ENCODE measurements around the gene GAB2.

The GAB2 gene

DNA sequence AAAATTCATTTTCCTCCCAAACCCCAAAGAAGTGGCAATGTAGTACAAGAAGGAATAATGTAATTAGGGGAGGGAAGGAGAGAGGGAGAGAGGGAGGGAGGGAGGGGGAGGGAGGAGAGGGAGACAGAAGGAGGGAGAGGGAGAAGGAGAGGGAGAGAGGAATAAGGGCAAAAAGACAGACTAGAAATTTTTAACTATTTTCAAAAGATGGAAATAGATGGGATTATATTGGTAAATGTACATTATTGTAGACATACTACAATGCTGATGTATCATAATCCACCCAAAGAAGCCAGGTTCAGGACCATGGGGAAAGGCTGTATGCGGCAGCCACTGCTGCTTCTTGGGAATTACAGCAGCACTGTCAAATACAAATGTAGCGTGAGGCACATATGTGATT lies 74.3 kb downstream of the GAB2 start:
- Histone ChIP-seq H3K36me3 (ENCODE audit: control insufficient read depth in 2 of 2, insufficient read depth in 2 of 2, low read length in 2 of 2) (no peaks in the 10 kb centered on the region), H3K27ac (ENCODE audit: low read length) (no peak overlapping the region), H3K9me3 (ENCODE audit: control insufficient read depth in 2 of 2, low read length in 2 of 2) (no peaks in the 10 kb centered on the region), H3K9ac (ENCODE audit: low read length in 2 of 2) (no peak overlapping the region), H3K4me1 (ENCODE audit: control insufficient read depth, insufficient read depth, low read length) (no peaks in the 10 kb centered on the region), H3K4me3 (ENCODE audit: low read length in 2 of 2) (no peak overlapping the region), H3K27me3 (ENCODE audit: control insufficient read depth in 1 of 2, insufficient read depth in 2 of 2, low read length in 2 of 2) (no peaks in the 10 kb centered on the region)

DNA sequence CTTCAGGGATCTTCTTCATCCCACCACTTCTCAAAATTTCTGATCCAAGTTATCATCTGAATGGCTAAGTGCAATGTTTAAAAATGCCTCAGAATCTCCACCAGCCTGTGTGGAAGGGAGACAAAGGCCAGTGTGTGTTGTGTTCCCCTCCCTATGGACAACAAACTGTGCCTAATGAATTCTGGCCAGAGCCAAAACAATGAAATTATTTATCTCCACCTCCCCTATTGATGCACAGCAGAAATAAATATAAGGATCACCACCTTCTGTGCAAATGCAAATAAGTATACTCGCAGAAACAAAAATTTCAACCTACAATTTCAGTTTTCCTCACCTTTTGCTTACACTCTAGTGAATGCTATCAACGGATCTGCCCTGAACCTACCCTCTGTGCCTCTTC lies 75.8 kb downstream of the GAB2 start:
- Histone ChIP-seq H3K27ac (ENCODE audit: low read length) (no peak overlapping the region), H3K4me1 (ENCODE audit: control insufficient read depth, insufficient read depth, low read length) (no peaks in the 10 kb centered on the region), H3K4me3 (ENCODE audit: low read length in 2 of 2) (no peak overlapping the region), H3K36me3 (ENCODE audit: control insufficient read depth in 2 of 2, insufficient read depth in 2 of 2, low read length in 2 of 2) (no peaks in the 10 kb centered on the region), H3K9ac (ENCODE audit: low read length in 2 of 2) (no peak overlapping the region), H3K9me3 (ENCODE audit: control insufficient read depth in 2 of 2, low read length in 2 of 2) (no peaks in the 10 kb centered on the region), H3K27me3 (ENCODE audit: control insufficient read depth in 1 of 2, insufficient read depth in 2 of 2, low read length in 2 of 2) (no peaks in the 10 kb centered on the region)

DNA sequence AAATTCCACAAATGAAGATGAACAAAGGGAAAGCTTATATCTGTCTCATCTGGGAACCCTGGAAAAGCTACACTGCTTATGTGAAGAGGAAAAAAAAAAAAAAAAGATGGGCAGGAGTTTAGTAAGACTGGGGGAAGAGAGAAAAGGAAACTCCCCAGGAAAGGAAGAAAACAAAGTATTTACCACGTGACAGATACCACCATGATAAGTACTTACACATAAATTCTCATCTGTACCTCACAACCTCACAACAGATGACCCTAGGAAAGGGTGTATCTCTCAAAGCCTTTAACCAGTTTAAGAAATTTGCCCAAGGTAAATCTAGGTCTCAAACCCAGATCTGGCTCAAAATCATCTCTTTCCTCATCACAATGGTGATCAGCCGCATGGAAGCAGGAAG lies 77.1 kb downstream of the GAB2 start:
- Histone ChIP-seq H3K9ac (ENCODE audit: low read length in 2 of 2) (no peak overlapping the region), H3K36me3 (ENCODE audit: control insufficient read depth in 2 of 2, insufficient read depth in 2 of 2, low read length in 2 of 2) (no peaks in the 10 kb centered on the region), H3K27ac (ENCODE audit: low read length) (no peak overlapping the region), H3K9me3 (ENCODE audit: control insufficient read depth in 2 of 2, low read length in 2 of 2) (no peaks in the 10 kb centered on the region), H3K4me1 (ENCODE audit: control insufficient read depth, insufficient read depth, low read length) (no peaks in the 10 kb centered on the region), H3K4me3 (ENCODE audit: low read length in 2 of 2) (no peak overlapping the region), H3K27me3 (ENCODE audit: control insufficient read depth in 1 of 2, insufficient read depth in 2 of 2, low read length in 2 of 2) (no peaks in the 10 kb centered on the region)

DNA sequence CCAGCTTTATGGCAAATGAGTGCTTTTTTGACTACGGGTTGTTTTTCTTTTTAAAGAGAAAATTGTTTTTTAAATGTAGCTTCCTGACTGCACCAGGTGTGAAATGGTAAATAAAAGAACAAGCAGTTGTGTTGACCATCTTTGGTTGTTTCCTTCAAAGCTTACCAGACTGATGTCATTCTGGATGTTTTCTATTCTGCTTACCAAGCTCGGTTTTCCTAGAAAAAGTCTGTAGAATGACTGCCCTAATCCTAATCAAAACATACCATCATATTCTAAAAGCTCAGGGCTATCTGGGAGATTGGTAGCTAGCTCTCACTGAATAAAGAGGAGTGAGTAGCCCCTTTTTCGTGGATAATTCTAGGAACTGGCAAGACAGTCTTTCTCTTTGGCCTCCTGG lies 77.7 kb downstream of the GAB2 start:
- Histone ChIP-seq H3K9me3 (ENCODE audit: control insufficient read depth in 2 of 2, low read length in 2 of 2) (no peaks in the 10 kb centered on the region), H3K4me3 (ENCODE audit: low read length in 2 of 2) (no peak overlapping the region), H3K27ac (ENCODE audit: low read length) (no peak overlapping the region), H3K9ac (ENCODE audit: low read length in 2 of 2) (no peak overlapping the region), H3K27me3 (ENCODE audit: control insufficient read depth in 1 of 2, insufficient read depth in 2 of 2, low read length in 2 of 2) (no peaks in the 10 kb centered on the region), H3K4me1 (ENCODE audit: control insufficient read depth, insufficient read depth, low read length) (no peaks in the 10 kb centered on the region), H3K36me3 (ENCODE audit: control insufficient read depth in 2 of 2, insufficient read depth in 2 of 2, low read length in 2 of 2) (no peaks in the 10 kb centered on the region)

DNA sequence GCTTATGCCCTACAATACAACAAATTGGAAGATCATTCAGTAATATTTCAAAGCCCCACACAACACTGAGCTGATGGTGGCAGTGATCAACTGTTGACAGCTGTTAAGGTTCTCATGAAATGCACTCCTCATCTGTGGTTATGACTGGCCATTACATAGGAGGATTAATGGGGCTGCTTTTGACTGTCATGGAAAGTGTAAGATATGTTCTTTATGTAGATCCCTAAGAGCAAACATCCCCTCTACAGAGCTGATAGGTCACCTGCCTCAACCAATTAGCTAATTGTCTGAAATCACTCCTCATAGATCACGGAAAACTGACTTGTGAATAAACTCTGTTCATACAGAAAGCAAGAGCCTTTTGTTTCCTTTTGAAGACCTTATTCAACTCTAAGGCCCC lies 78.1 kb downstream of the GAB2 start:
- Histone ChIP-seq H3K4me3 (ENCODE audit: low read length in 2 of 2) (no peak overlapping the region), H3K9ac (ENCODE audit: low read length in 2 of 2) (no peak overlapping the region), H3K27me3 (ENCODE audit: control insufficient read depth in 1 of 2, insufficient read depth in 2 of 2, low read length in 2 of 2) (no peaks in the 10 kb centered on the region), H3K27ac (ENCODE audit: low read length) (no peak overlapping the region), H3K4me1 (ENCODE audit: control insufficient read depth, insufficient read depth, low read length) (no peaks in the 10 kb centered on the region), H3K36me3 (ENCODE audit: control insufficient read depth in 2 of 2, insufficient read depth in 2 of 2, low read length in 2 of 2) (no peaks in the 10 kb centered on the region), H3K9me3 (ENCODE audit: control insufficient read depth in 2 of 2, low read length in 2 of 2) (no peaks in the 10 kb centered on the region)

DNA sequence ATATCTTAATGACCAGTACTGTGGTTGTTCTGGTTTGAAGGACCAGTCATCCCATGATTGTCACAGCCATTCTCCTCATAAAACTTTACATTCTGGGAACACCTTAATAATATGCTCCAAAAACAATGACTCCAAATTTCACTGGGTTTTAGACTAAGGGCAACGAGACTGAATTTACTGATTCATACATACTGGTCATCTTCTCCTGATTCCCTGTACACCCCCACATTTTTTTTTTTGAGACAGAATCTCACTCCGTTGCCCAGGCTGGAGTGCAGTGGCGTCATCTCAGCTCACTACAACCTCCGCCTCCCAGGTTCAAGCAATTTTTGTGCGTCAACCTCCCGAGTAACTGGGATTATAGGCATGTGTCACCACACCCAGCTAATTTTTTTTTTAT lies 78.9 kb downstream of the GAB2 start:
- H3K4me3 ChIP-seq (ENCODE audit: low read length in 2 of 2): no peak overlapping the region
- no peak overlapping the region for H3K27ac ChIP-seq (ENCODE audit: low read length)
- H3K27me3 ChIP-seq (ENCODE audit: control insufficient read depth in 1 of 2, insufficient read depth in 2 of 2, low read length in 2 of 2): no peaks in the 10 kb centered on the region
- H3K9me3 ChIP-seq (ENCODE audit: control insufficient read depth in 2 of 2, low read length in 2 of 2): no peaks in the 10 kb centered on the region
- H3K4me1 ChIP-seq (ENCODE audit: control insufficient read depth, insufficient read depth, low read length): no peaks in the 10 kb centered on the region
- H3K9ac ChIP-seq (ENCODE audit: low read length in 2 of 2): no peak overlapping the region
- no peaks in the 10 kb centered on the region for H3K36me3 ChIP-seq (ENCODE audit: control insufficient read depth in 2 of 2, insufficient read depth in 2 of 2, low read length in 2 of 2)

DNA sequence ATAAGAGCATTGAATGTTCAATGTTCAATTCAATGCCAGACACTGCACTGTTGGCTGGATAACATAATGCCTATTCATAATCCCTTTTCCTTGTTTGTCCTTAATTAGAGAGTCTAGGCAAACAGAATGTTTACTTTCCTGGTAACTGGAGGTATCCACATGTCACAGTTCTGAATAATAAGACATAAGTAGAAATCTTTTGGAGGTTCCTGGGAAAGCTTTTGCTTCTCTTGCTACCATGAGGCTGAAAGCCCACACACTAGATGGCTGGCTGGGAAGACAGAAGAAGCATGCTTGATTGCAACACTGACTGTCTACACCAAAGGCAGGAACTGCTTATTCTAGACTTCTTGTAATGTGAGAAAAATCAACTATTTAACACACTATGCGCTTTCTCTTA lies 79.5 kb downstream of the GAB2 start:
- Histone ChIP-seq H3K27me3 (ENCODE audit: control insufficient read depth in 1 of 2, insufficient read depth in 2 of 2, low read length in 2 of 2) (no peaks in the 10 kb centered on the region), H3K4me3 (ENCODE audit: low read length in 2 of 2) (no peak overlapping the region), H3K9ac (ENCODE audit: low read length in 2 of 2) (no peak overlapping the region), H3K4me1 (ENCODE audit: control insufficient read depth, insufficient read depth, low read length) (no peaks in the 10 kb centered on the region), H3K9me3 (ENCODE audit: control insufficient read depth in 2 of 2, low read length in 2 of 2) (no peaks in the 10 kb centered on the region), H3K36me3 (ENCODE audit: control insufficient read depth in 2 of 2, insufficient read depth in 2 of 2, low read length in 2 of 2) (no peaks in the 10 kb centered on the region), H3K27ac (ENCODE audit: low read length) (no peak overlapping the region)

DNA sequence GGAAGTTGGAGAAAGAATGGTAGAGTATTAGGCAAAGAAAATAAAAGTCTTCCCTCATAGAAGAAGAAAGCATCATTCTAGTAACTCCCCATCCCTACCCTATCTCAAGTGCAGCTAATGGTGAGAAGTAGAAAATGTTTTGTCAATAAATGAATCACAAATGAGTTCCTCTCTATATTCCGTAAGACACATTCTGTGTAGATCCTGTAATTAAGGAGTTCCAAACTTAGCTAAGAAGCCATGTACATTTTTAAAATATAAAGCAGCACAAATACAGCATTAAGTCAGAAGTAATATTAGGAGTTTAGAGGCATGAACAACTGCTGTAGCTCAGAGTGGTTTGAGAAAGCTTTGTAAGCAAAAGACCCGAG lies 80.1 kb downstream of the GAB2 start:
- Histone ChIP-seq H3K9me3 (ENCODE audit: control insufficient read depth in 2 of 2, low read length in 2 of 2) (no peaks in the 10 kb centered on the region), H3K4me3 (ENCODE audit: low read length in 2 of 2) (no peak overlapping the region), H3K4me1 (ENCODE audit: control insufficient read depth, insufficient read depth, low read length) (no peaks in the 10 kb centered on the region), H3K9ac (ENCODE audit: low read length in 2 of 2) (no peak overlapping the region), H3K27ac (ENCODE audit: low read length) (no peak overlapping the region), H3K27me3 (ENCODE audit: control insufficient read depth in 1 of 2, insufficient read depth in 2 of 2, low read length in 2 of 2) (no peaks in the 10 kb centered on the region), H3K36me3 (ENCODE audit: control insufficient read depth in 2 of 2, insufficient read depth in 2 of 2, low read length in 2 of 2) (no peaks in the 10 kb centered on the region)

DNA sequence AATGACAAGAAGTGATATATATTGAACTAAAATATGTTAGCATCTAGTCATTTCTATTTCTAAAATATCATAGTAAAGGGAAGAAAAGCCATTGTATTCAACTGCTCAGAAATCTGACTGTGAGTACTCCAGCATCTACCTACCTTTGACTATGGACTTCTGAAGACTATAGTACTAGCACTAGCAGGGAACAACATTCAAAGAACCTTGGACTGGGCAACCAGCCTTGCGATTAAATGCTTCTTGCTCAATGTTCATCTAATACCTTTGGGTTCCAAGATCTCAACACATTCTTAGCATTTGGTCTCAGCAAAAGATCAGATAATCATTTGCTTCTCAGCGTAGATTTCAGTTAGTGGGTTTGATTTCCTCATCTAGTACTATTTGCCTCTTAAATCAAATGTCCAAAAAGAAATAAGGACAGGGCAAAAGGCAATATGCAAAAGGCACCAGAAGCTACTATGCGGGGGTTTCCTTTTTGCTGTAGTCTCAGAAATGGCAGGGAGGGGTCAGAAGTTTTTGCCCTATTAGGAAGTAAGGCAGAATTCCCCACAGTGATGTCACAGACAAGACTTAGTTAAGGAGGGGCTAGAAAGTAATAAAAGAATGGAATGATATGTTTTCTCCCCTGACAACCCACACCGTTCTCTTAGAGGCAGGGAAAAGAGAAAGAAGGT lies 80.6 kb downstream of the GAB2 start:
- H3K4me3 ChIP-seq (ENCODE audit: low read length in 2 of 2): no peak overlapping the region
- no peaks in the 10 kb centered on the region for H3K27me3 ChIP-seq (ENCODE audit: control insufficient read depth in 1 of 2, insufficient read depth in 2 of 2, low read length in 2 of 2)
- no peaks in the 10 kb centered on the region for H3K36me3 ChIP-seq (ENCODE audit: control insufficient read depth in 2 of 2, insufficient read depth in 2 of 2, low read length in 2 of 2)
- H3K9ac ChIP-seq (ENCODE audit: low read length in 2 of 2): no peak overlapping the region
- no peaks in the 10 kb centered on the region for H3K9me3 ChIP-seq (ENCODE audit: control insufficient read depth in 2 of 2, low read length in 2 of 2)
- H3K27ac ChIP-seq (ENCODE audit: low read length): no peak overlapping the region
- H3K4me1 ChIP-seq (ENCODE audit: control insufficient read depth, insufficient read depth, low read length): no peaks in the 10 kb centered on the region

DNA sequence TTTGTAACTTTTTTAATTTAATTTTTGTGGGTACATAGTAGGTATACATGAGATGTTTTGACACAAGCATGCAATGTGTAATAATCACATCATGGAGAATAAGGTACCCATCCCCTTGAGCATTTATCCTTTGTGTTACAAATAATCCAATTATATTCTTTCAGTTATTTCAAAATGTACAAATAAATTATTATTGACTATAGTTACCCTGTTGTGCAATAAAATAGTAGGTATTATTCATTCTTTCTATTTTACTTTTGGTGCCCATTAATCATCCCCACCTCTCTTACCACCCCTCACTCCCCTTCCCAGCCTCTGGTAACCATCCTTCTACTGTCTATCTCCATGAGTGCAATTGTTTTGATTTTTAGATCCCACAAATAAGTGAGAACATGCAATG lies 83.5 kb downstream of the GAB2 start:
- Histone ChIP-seq H3K4me3 (ENCODE audit: low read length in 2 of 2) (no peak overlapping the region), H3K27ac (ENCODE audit: low read length) (no peak overlapping the region), H3K4me1 (ENCODE audit: control insufficient read depth, insufficient read depth, low read length) (no peaks in the 10 kb centered on the region), H3K9ac (ENCODE audit: low read length in 2 of 2) (no peak overlapping the region), H3K36me3 (ENCODE audit: control insufficient read depth in 2 of 2, insufficient read depth in 2 of 2, low read length in 2 of 2) (no peaks in the 10 kb centered on the region), H3K27me3 (ENCODE audit: control insufficient read depth in 1 of 2, insufficient read depth in 2 of 2, low read length in 2 of 2) (no peaks in the 10 kb centered on the region), H3K9me3 (ENCODE audit: control insufficient read depth in 2 of 2, low read length in 2 of 2) (no peaks in the 10 kb centered on the region)

DNA sequence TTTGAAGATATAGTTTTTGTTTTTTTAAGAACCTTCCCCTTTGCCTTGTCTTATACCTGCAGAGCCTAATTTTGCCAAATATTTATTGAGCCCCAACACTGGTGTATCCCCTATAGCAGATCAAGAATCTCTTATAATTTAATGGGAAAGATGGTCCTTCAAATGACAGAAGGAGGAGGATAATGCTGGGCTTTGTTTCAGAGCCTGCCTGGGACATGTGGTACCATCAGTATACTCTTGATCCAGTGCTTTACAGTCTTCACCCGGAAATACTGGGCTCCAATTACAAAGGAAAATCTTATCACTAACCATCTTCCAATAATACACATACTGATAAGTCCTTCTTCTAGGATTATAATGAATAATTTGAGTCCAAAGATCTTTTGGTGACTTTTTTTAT lies 84.7 kb downstream of the GAB2 start:
- H3K9ac ChIP-seq (ENCODE audit: low read length in 2 of 2): no peak overlapping the region
- no peaks in the 10 kb centered on the region for H3K9me3 ChIP-seq (ENCODE audit: control insufficient read depth in 2 of 2, low read length in 2 of 2)
- no peak overlapping the region for H3K4me3 ChIP-seq (ENCODE audit: low read length in 2 of 2)
- no peaks in the 10 kb centered on the region for H3K36me3 ChIP-seq (ENCODE audit: control insufficient read depth in 2 of 2, insufficient read depth in 2 of 2, low read length in 2 of 2)
- H3K27ac ChIP-seq (ENCODE audit: low read length): no peak overlapping the region
- no peaks in the 10 kb centered on the region for H3K4me1 ChIP-seq (ENCODE audit: control insufficient read depth, insufficient read depth, low read length)
- H3K27me3 ChIP-seq (ENCODE audit: control insufficient read depth in 1 of 2, insufficient read depth in 2 of 2, low read length in 2 of 2): no peaks in the 10 kb centered on the region

Measured in stomach smooth muscle (tissue), 2 donors.